A549 (cell line): ENCODE measurements around the gene TRAF3. TPM values are rescaled to one million over a fixed set of nuclear protein-coding genes. Genes with fewer than 3 reads are reported as not detected.

Experiments used
- ATAC-seq, 2 experiments: fragments of 200-7000 bp in 1 of 2; fragments of >200 bp in 1 of 2; cut with Nextera tagmentation in 1 of 2; cut with Tn5 transposase in 1 of 2; 3 replicates each; pipeline versions ENCODE4 v1.8.0 to v1.9.1; 2018 to 2020; ENCODE audit warnings: mild to moderate bottlenecking in 1 of 2, moderate library complexity in 1 of 2
- CTCF ChIA-PET: fragments of 300-600 bp; sonication (Branson Sonifier 250); formaldehyde crosslinking; extraction: SDS; loops from one replicate; lab custom pipeline; 2021; ENCODE audit warnings: antibody characterized with exemption, inconsistent platforms; lab: Yijun Ruan, JAX
- POLR2A ChIA-PET: fragments of 350-600 bp; formaldehyde crosslinking; extraction: SDS; loops from one replicate; lab custom pipeline; 2021; ENCODE audit warnings: antibody characterized with exemption, inconsistent platforms; lab: Yijun Ruan, JAX
- DNase-seq, 2 experiments: peaks; one replicate each; pipeline versions ENCODE4 v3.0.0 to v3.0.0-alpha.2; 2011 to 2016; ENCODE audit warnings: low read depth in 1 of 2, low spot score in 1 of 2
- FAIRE-seq: peaks from 2 replicates; lab custom pipeline; 2011; peaks lifted over from hg19 to GRCh38; lab: Jason Lieb, UNC
- H3K27ac ChIP-seq, 2 experiments: fragments of >200 bp; sonication (Bioruptor Twin); formaldehyde crosslinking; 3 replicates each; pipeline ENCODE4 v1.5.1; 2016 to 2017
- H3K4me1 ChIP-seq: fragments of >200 bp; sonication (Bioruptor Twin); formaldehyde crosslinking; 3 replicates; pipeline ENCODE4 v1.6.1; 2016
- H3K4me2 ChIP-seq: fragments of >200 bp; sonication (Bioruptor Twin); formaldehyde crosslinking; 3 replicates; pipeline ENCODE4 v1.6.1; 2016
- H3K4me3 ChIP-seq: fragments of >200 bp; sonication (Bioruptor Twin); formaldehyde crosslinking; 3 replicates; pipeline ENCODE4 v1.5.1; 2016
- H3K9me3 ChIP-seq: fragments of >200 bp; sonication (Bioruptor Twin); formaldehyde crosslinking; 3 replicates; pipeline ENCODE4 v1.6.1; 2016
- BCL3 ChIP-seq: fragments of >200 bp; sonication (Bioruptor Twin); formaldehyde crosslinking; IDR thresholded peaks from 3 replicates; pipeline ENCODE4 v1.6.1; 2016
- BHLHE40 ChIP-seq: IDR thresholded peaks from 2 replicates; pipeline ENCODE4 v1.6.1; 2012; ENCODE audit warnings: low read depth, low read length, inconsistent platforms
- CTCF ChIP-seq: fragments of >200 bp; sonication (Bioruptor Twin); formaldehyde crosslinking; IDR thresholded peaks from 3 replicates; pipeline ENCODE4 v1.5.1; 2016
- E2F6 ChIP-seq: IDR thresholded peaks from 2 replicates; pipeline ENCODE4 v1.6.1; 2012; ENCODE audit warnings: low read depth, borderline replicate concordance
- ELK1 ChIP-seq: fragments of 150-350 bp; IDR thresholded peaks from 2 replicates; pipeline ENCODE4 v1.6.1; 2014; ENCODE audit warnings: low read depth, mild to moderate bottlenecking, low read length
- FOSL2 ChIP-seq, 2 experiments: fragments of 450-650 bp in 1 of 2; fragments of >200 bp in 1 of 2; sonication (Bioruptor Twin) in 1 of 2; formaldehyde crosslinking; IDR thresholded peaks; 2 replicates each; pipeline versions ENCODE4 v1.5.0 to v1.6.1; 2016 to 2020; ENCODE audit warnings: mild to moderate bottlenecking in 1 of 2, moderate library complexity in 1 of 2
- FOXS1 ChIP-seq: fragments of 250-450 bp; sonication (Bioruptor Pico); IDR thresholded peaks from 2 replicates; pipeline ENCODE4 v1.5.0; 2020; ENCODE audit warnings: mild to moderate bottlenecking, moderate library complexity
- HOXB13 ChIP-seq: fragments of 250-450 bp; sonication (Bioruptor Pico); IDR thresholded peaks from 2 replicates; pipeline ENCODE4 v1.5.0; 2020; ENCODE audit warnings: low read depth, mild to moderate bottlenecking, moderate library complexity
- JUN ChIP-seq, 2 experiments: fragments of >200 bp; sonication (Bioruptor Twin); formaldehyde crosslinking; IDR thresholded peaks; 2 replicates in 1 of 2; 3 replicates in 1 of 2; pipeline ENCODE4 v1.6.1; 2016 to 2017
- JUNB ChIP-seq: fragments of >200 bp; sonication (Bioruptor Twin); formaldehyde crosslinking; IDR thresholded peaks from 2 replicates; pipeline ENCODE4 v1.6.1; 2016
- KDM5A ChIP-seq: fragments of 200-600 bp; sonication (generic); IDR thresholded peaks from 2 replicates; pipeline ENCODE4 v1.6.1; 2016; ENCODE audit warnings: antibody characterized with exemption, mild to moderate bottlenecking
- MYC ChIP-seq: IDR thresholded peaks from 2 replicates; pipeline ENCODE4 v1.6.1; 2012; ENCODE audit warnings: mild to moderate bottlenecking, inconsistent platforms, low read length, improper control_type of control experiment, borderline replicate concordance
- PBX3 ChIP-seq: IDR thresholded peaks from 2 replicates; pipeline ENCODE4 v1.6.1; 2012
- RAD21 ChIP-seq, 2 experiments: fragments of >200 bp in 1 of 2; sonication (Bioruptor Twin) in 1 of 2; formaldehyde crosslinking in 1 of 2; IDR thresholded peaks in 1 of 2; conservative IDR thresholded peaks in 1 of 2; 2 replicates in 1 of 2; 3 replicates in 1 of 2; pipeline ENCODE4 v1.6.1; 2012 to 2018; ENCODE audit warnings: inconsistent platforms in 1 of 2
- RARB ChIP-seq: fragments of 250-450 bp; sonication (Bioruptor Pico); IDR thresholded peaks from 2 replicates; pipeline ENCODE4 v1.8.0; 2021; ENCODE audit warnings: mild to moderate bottlenecking, moderate library complexity
- RNF2 ChIP-seq: fragments of 200-600 bp; sonication (generic); IDR thresholded peaks from 2 replicates; pipeline ENCODE4 v1.6.1; 2016; ENCODE audit warnings: low read depth, mild to moderate bottlenecking, antibody characterized with exemption, moderate library complexity, borderline replicate concordance
- SMC3 ChIP-seq: fragments of >200 bp; sonication (Bioruptor Twin); formaldehyde crosslinking; IDR thresholded peaks from 3 replicates; pipeline ENCODE4 v1.6.1; 2018; ENCODE audit warnings: inconsistent platforms
- TP53 ChIP-seq: fragments of 250-450 bp; sonication (Bioruptor Pico); IDR thresholded peaks from 2 replicates; pipeline ENCODE4 v1.5.0; 2021; ENCODE audit warnings: mild to moderate bottlenecking, moderate library complexity
- USF2 ChIP-seq: fragments of 450-650 bp; IDR thresholded peaks from 2 replicates; pipeline ENCODE4 v1.6.1; 2014; ENCODE audit warnings: antibody characterized with exemption
- ZFP36 ChIP-seq: fragments of 450-650 bp; IDR thresholded peaks from 2 replicates; pipeline ENCODE4 v1.6.1; 2014; ENCODE audit warnings: borderline replicate concordance; ENCODE audit not compliant: partially characterized antibody
- WGBS: methylation state at CpG from one replicate; pipeline ENCODE4 v1.1.6; 2017; ENCODE audit errors: missing lambda C conversion rate; 5-methylcytosine and 5-hydroxymethylcytosine counted together
- polyA plus RNA-seq, 4 experiments: library from polyadenylated mRNA; depleted of rRNA in 3 of 4; stranded (reverse); fragments of >200 nt; fragmentation: RNase III in 1 of 4; extraction: RNeasy Plus Mini Kit Qiagen cat#74134 plus additional on column Dnase treatment in 1 of 4; gene quantifications; 2 replicates in 3 of 4; 3 replicates in 1 of 4; pipeline ENCODE4 v1.2.3, GENCODE V29; 2011 to 2017

The TRAF3 gene
- polyA plus RNA-seq, 2 of the 4 experiments (the other 2 are of a cell fraction): 20.2 to 25.5 TPM

GRCh38 chr14:102774391-102775153 lies 2.7 kb upstream of the TRAF3 start:
- Histone ChIP-seq H3K4me2 (peak overlapping the region; percentile 42), H3K27ac (peak overlapping the region in 1 of 2 experiments; percentile 45; a peak in 2 of 6 replicates), H3K4me3 (no peak overlapping the region)
- 49% methylated on average over 10 of the region's 10 CpGs for WGBS
- FAIRE-seq: no peak
- peak; percentile 81 to 86 for DNase-seq
- peak; percentile 51 to 84 for ATAC-seq
- CTCF ChIA-PET: interaction anchor here (0.6 to 1.7 kb wide), 14 partner anchors 9 to 250 kb away, joined by 3 to 7 read pairs (median 3); no protein-coding TSS in a partner anchor
- no peak for TF ChIP-seq TP53 (CRISPR knock-in tag)
- TF ChIP-seq PBX3: no peak
- peak; percentile 66 for TF ChIP-seq CTCF
- TF ChIP-seq RAD21 (conservative IDR thresholded peaks at IDR 0.05 in 1 of 2, IDR thresholded peaks at IDR 0.05 in 1 of 2): peak; percentile 63
- peak; percentile 72 for TF ChIP-seq SMC3
- no peak for TF ChIP-seq ELK1
- no peak for TF ChIP-seq RNF2
- no peak for TF ChIP-seq USF2
- no peak for TF ChIP-seq KDM5A
- TF ChIP-seq BHLHE40: no peak
- no peak for TF ChIP-seq JUNB
- no peak for TF ChIP-seq JUN (IDR thresholded peaks at IDR 0.05)
- TF ChIP-seq E2F6: no peak
- no peak for TF ChIP-seq RARB (CRISPR knock-in tag)
- no peak for TF ChIP-seq FOXS1
- no peak for TF ChIP-seq HOXB13 (CRISPR knock-in tag)
- TF ChIP-seq ZFP36: no peak
- no peak for TF ChIP-seq FOSL2 (IDR thresholded peaks at IDR 0.05)
- TF ChIP-seq FOSL2 (CRISPR knock-in tag; IDR thresholded peaks at IDR 0.05): no peak
- no peak for TF ChIP-seq MYC
- no peak for TF ChIP-seq BCL3
- TF ChIP-seq, all 56 proteins: peak for 3
- H3K9me3 ChIP-seq: no peaks in the 10 kb centered on the region
- peaks cover 26% of the 10 kb centered on the region for H3K4me1 ChIP-seq
- POLR2A ChIA-PET: no interaction called here
